Heart left ventricle (tissue), 13 donors: ENCODE results near the gene ATP5PD.

Experiments
- CTCF ChIP-seq, 12 donors: fragments of 200-600 bp; sonication (generic) in 4 of 12; IDR thresholded peaks; one replicate each; pipeline versions ENCODE4 v1.5.0 to v1.8.0; 2018 to 2022; ENCODE audit warnings: antibody characterized with exemption in 12 of 12, mild to moderate bottlenecking in 5 of 12
- POLR2A ChIP-seq, 2 donors: fragments of 450-650 bp; IDR thresholded peaks; one replicate each; pipeline ENCODE4 v1.6.1; 2017; ENCODE audit warnings: antibody characterized with exemption in 2 of 2, mild to moderate bottlenecking in 2 of 2, moderate library complexity in 2 of 2
- donor health status: ischemic (EF 13 %, LVEDD 7.1; RV severe dilation, severe dysfunction).
- donor health status: DM: no; HTN: yes; CAD: no.
- donor health status: DM: no; HTN: no; CAD: no.
- donor health status: ischemic (EF 25% LVEDD 6.9; RV normal size, moderate dysfunction).
- donor health status: ischemic (EF 25% LVEDD 5.7; RV mildly dilated, moderate dysfunction).
- donor health status: ischemic (EF 35%, LVEDD 5.7; RV mildly dilated, moderate dysfunction).
- donor health status: nonischemic (EF 11% LVEDD 7.7; RV severe dilation, severe dysfunction).
- donor health status: DM: yes; HTN: yes; CAD: no.
- donor health status: PGD.
- donor health status: ischemic (EF 29% LVEDD 5.4; RV normal size, mild dysfunction).
- donor health status: nonischemic (EF 23%, LVEDD 6.1; RV moderate dilation, normal function).

DNA sequence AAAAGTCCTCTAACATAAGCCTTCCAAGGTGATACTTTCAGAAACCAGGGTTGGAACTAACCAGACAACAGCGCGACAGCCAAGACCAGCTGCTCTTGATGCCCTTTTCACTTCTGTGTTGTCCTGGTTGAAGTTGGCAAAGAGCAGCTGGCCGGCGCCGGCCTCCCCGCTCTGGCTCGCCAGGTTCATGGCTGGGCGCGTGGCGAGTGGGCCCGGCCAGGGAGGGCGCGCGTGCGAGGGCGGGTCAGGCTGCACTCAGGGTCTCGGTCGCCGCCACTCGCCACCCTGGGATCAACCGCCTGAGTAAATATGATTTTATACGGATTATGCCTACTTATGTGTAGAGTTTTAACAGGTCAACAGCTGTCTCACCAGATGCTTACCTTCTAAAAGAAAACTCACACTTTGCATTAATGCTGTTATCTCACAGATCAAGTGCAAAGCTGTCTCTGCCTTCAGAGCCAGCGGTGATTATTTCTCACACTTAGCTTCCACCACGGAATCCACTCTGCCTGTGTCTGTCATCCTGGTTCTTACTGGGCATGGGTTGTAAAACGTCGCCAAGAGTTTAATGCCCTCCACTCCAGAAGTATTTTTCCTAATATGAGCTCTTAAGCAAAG is 13.8 kb upstream of the ATP5PD start:
- TF ChIP-seq CTCF (IDR thresholded peaks at IDR 0.05) (no peak), POLR2A (IDR thresholded peaks at IDR 0.05) (no peak)
